GM19395 (cell line): ENCODE data around the gene ACTR3C.
"Not testable (repeated sequence)": the region's sequence is repeated elsewhere in the genome, so short reads cannot be mapped to it uniquely, and the experiment has no call there.

Experiments used
- ATAC-seq: cut with Tn5 transposase; IDR thresholded peaks from one replicate; pipeline ENCODE4 v1.9.1; 2021; ENCODE audit warnings: mild to moderate bottlenecking, moderate library complexity; ENCODE audit not compliant: unreplicated experiment

The ACTR3C gene

GRCh38 chr7:150219941-150220658 is 103.2 kb downstream of the ACTR3C start:
- ATAC-seq = not testable (repeated sequence)

- ATAC-seq = not testable (repeated sequence)
These were observed 116.5 kb downstream of the ACTR3C start for GRCh38 chr7:150206848-150207247.

GRCh38 chr7:150205866-150206265 is 117.5 kb downstream of the ACTR3C start:
- ATAC-seq = not testable (repeated sequence)

GRCh38 chr7:150204577-150204976 is 118.8 kb downstream of the ACTR3C start:
- ATAC-seq = not testable (repeated sequence)

GRCh38 chr7:150202894-150203293 is 120.5 kb downstream of the ACTR3C start:
- not testable (repeated sequence) for ATAC-seq
